Suppressor macrophage treated with lipopolysaccharide for 1 hour (primary cell): ENCODE results near the gene NRP2.

ENCODE experiments used
- DNase-seq, 3 donors: peaks; one replicate each; pipeline ENCODE4 v3.0.0-alpha.2; 2020 to 2022

NRP2 gene

DNA sequence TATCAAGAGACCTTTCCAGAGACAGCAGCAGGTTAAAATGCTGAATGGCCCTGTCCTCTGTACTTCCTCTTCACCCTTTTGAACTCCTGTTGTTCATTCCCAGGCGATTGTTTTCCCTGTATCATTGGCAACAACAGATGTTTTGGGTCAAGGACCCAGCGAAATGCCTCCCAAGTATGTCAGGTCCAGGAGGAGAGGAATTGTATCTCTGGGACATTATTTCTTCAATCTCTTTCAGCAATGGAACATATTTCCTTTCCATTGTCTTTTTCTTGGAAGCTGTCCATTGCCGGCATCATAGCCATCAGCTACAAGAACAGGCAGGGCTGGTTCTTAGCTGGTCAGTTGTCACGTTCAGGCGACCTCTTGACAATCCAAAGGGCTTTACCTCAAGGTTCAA is 76.2 kb downstream of the NRP2 start:
- DNase-seq = no peak

DNA sequence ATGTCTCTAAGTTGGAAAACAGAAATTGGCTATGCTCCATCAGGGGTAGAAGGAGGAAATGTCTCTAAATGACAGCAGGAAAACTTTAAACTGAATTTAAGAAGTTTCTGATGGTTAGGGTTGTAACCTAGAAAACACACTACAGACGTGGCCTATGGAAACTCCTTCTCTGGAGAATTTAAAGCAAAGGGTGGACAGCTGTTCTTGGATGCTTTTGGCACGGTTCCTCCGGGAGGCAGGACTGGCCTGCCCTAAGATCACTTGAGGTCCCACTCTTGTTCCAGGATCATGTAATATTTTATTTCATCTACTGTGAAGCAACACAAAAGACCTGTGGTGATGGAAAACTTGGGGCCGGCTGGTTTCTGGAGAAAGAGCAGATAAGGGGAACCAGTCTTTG is 77.0 kb downstream of the NRP2 start:
- no peak for DNase-seq

DNA sequence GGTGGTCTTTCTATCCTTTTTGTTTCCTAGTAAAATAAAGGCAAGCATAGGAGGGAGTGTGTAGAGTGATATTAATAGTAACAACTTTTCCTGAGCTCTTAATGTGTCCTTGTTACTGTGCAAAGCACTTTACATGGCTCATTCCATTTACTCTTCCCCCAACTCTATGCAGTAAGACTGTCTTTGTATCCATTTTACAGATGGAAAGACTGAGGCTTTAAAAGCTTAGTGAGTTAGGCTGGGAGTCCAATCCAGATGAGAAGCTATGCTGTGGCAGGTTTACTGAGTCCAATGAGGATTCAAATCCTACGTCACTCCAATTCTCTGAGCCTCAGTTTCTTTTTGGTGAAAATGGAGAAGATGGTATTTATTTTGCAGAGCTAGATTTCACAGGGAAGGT is 77.4 kb downstream of the NRP2 start:
- no peak for DNase-seq

- DNase-seq = no peak
These were observed 77.9 kb downstream of the NRP2 start for GRCh38 chr2:205760157-205760556.

- DNase-seq = no peak
These were observed 79.1 kb downstream of the NRP2 start for GRCh38 chr2:205761421-205761820.

DNA sequence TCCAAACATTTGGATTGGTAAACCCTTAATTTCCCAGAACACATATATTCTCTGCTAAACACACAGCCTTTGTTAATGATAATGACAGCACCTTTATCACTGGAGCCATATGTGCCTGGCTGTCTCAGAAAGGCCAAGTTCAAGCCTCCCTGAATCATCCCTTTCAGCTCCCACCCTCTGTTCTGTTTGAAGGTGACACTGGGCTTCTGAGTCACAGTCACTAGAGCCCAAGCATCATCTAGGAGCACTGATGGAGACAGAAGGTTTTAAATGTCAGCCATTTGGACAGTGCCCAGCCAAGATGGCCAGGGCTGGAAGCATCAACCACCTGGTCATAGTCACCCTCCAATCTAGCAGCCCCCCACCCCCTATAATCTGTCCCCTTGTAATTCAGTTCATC is 80.6 kb downstream of the NRP2 start:
- peak in 1 of 3 donors; percentile 35 for DNase-seq

- peak; percentile 40 to 63 (median 44) for DNase-seq
These were observed 81.5 kb downstream of the NRP2 start for GRCh38 chr2:205763708-205764211.

GRCh38 chr2:205764270-205764746 is 82.0 kb downstream of the NRP2 start:
- no peak for DNase-seq

- DNase-seq = no peak
These were observed 82.8 kb downstream of the NRP2 start for GRCh38 chr2:205765151-205765550.

DNA sequence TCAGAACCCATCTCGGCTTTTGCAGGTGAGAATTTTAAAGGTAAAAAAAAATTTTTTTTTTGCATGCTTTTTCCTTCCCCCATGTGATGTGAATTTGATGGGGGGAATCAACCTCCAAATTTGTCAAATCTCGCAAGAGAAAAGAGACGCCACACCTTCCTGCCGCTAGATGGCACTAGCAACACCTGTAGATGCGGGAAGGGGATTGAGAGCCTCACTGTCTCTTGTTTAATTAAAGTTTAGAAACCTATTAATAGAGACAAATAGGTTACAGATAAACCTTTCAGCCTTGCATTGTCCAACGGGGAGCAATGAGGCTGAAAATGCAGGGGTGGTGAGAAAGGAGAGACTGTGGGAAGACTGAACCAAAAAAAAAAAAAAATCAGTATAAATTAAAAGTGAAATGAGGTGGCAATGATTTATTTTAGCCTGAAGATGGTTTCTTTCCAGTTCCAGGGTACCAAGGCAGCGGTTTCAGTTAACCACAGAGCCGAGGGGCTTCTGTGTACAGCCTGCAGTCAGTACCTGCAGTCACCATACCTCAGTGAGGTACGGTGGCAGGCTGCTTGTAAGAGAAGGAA is 84.6 kb downstream of the NRP2 start:
- peak; percentile 67 to 73 (median 70) for DNase-seq

GRCh38 chr2:205767617-205768016 is 85.3 kb downstream of the NRP2 start:
- DNase-seq = no peak

GRCh38 chr2:205768341-205768740 is 86.0 kb downstream of the NRP2 start:
- no peak for DNase-seq

GRCh38 chr2:205768815-205769494 is 86.7 kb downstream of the NRP2 start:
- DNase-seq = no peak

- DNase-seq = no peak
These were observed 87.2 kb downstream of the NRP2 start for GRCh38 chr2:205769495-205769850.

DNA sequence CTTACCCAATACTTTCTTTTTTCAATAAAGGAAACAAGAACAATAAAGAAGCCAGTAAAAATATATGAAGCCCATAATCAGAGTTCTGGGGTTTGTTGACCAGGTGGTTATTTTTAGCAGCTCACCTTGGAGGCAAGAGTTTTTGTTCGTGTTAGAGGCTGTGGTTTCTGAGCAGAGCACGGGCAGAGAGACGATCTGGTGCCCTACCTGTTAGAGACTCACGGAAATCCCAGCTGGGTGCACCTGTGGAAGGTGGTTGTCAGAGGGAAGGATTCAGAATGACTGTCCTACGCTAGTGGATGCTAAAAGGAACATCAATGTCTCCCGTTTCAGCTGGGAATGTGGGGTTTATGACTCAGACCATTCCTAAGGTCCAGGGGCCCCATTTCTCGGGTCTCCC is 87.6 kb downstream of the NRP2 start:
- no peak for DNase-seq

DNA sequence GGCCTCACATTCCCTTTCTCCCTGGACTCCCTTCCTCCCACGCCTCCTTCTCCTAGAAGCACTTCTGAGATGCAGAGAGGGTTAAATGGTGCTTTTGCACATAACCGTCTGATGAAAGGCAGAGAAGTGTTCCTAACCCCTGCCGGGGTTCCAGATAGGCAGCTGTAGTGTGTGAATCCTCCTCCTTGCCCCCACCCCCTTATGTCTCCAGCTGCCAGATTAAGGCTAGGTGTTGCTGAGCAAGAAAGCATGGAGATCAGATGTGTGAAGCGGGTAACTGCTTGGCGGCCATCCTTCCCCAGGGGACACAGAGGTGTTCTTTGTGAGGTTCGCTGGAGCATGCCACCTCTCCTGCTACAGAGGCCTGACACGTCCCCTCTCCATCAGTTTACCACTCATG is 88.3 kb downstream of the NRP2 start:
- no peak for DNase-seq

GRCh38 chr2:205771031-205771430 is 88.7 kb downstream of the NRP2 start:
- no peak for DNase-seq

- DNase-seq = peak in 1 of 3 donors; percentile 1
These were observed 89.4 kb downstream of the NRP2 start for GRCh38 chr2:205771666-205772065.

DNA sequence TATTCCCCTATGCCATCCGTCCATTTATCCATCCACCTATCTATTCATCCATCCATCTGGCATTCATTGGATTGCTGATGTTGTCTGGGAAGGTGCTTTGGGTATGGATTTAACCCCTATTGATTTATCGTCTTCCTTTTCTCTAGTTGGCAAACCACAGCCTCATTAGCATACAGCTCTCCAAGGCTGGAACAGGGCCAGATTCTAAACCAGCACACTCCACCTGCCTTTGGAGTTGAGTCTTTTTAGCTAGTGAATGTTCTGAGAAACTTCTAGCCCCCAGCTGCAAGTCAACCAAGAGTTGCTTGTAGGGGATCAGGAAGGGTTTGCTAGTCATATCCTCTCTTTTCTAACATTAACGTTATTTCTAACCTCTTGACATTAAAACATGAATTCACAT is 90.7 kb downstream of the NRP2 start:
- DNase-seq = peak in 1 of 3 donors; percentile 5

- peak in 1 of 3 donors; percentile 3 for DNase-seq
These were observed 91.7 kb downstream of the NRP2 start for GRCh38 chr2:205773989-205774388.

GRCh38 chr2:205775097-205775877 is 93.0 kb downstream of the NRP2 start:
- peak in 2 of 3 donors; percentile 16 to 33 for DNase-seq

DNA sequence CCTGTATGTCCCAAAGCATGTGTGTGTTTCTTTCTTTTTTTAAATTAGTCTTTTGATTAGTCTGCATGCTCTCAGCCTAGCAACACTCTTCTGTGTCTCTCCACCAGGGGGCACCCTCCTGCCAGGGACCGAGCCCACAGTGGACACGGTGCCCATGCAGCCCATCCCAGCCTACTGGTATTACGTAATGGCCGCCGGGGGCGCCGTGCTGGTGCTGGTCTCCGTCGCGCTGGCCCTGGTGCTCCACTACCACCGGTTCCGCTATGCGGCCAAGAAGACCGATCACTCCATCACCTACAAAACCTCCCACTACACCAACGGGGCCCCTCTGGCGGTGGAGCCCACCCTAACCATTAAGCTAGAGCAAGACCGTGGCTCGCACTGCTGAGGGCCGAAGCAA is 93.8 kb downstream of the NRP2 start:
- peak; percentile 61 to 77 (median 68) for DNase-seq

DNA sequence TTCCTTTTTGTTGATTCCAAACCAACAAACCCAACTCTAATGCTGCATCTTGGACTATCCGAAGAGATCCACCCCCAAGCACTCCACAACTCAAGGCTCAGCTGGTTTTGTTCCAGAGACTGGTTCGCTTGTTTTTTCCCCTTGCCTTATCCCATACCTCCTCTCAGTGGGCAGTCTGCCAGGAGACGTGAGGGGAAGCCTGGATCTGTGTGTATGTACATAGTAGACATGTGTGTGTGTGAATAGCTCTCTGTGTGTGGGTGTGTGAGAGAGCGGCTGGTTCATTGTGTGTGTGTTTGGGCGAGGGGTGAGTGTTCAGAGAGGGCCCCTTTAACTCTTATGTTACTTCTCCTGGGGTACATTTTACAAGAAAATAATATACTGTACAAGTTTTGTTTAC is 94.4 kb downstream of the NRP2 start:
- DNase-seq = peak in 1 of 3 donors; percentile 1

DNA sequence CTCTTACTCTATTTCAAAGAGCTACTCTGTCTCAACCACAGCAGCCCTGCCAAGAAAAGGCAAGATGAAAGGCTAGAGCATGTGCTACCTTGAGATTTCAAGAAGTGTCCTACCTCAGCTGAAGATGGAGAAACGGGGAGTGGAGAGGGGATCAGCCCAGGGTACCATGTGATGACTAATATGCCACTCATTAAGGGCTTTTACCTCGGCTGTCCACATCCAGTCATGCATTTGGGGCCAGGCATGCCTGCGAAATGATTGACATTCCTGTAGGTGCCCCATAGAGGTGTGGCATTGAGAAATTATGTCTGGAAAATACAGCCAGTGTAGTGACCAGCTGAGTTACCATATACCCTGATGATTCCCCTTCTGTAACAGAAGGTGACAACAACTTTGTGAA is 96.1 kb downstream of the NRP2 start:
- peak in 1 of 3 donors; percentile 3 for DNase-seq
